Measurements from ENCODE around the gene ZHX3.
"Not testable (repeated sequence)": the region's sequence is repeated elsewhere in the genome, so short reads cannot be mapped to it uniquely, and the experiment has no call there.

Gene ZHX3

GRCh38 chr20:41247523-41248367 lies 69.8 kb downstream of the ZHX3 start:
- Histone ChIP-seq H3K4me1 (ENCODE audit: control insufficient read depth, insufficient read depth, low read length) (peaks cover 73% of the 10 kb centered on the region), H3K36me3 (ENCODE audit: insufficient read depth, low read length) (peaks cover 21% of the 10 kb centered on the region), H3K9me3 (replicated peaks; ENCODE audit: low read length) (no peaks in the 10 kb centered on the region), H3K27me3 (ENCODE audit: control insufficient read depth, insufficient read depth, low read length) (no peaks in the 10 kb centered on the region), H3K9ac (ENCODE audit: low read depth, low read length) (peak overlapping the region; percentile 88), H3K4me2 (ENCODE audit: low read length) (peak overlapping the region; percentile 70), H3K4me3 (ENCODE audit: low read length) (peak overlapping the region; percentile 35)

DNA sequence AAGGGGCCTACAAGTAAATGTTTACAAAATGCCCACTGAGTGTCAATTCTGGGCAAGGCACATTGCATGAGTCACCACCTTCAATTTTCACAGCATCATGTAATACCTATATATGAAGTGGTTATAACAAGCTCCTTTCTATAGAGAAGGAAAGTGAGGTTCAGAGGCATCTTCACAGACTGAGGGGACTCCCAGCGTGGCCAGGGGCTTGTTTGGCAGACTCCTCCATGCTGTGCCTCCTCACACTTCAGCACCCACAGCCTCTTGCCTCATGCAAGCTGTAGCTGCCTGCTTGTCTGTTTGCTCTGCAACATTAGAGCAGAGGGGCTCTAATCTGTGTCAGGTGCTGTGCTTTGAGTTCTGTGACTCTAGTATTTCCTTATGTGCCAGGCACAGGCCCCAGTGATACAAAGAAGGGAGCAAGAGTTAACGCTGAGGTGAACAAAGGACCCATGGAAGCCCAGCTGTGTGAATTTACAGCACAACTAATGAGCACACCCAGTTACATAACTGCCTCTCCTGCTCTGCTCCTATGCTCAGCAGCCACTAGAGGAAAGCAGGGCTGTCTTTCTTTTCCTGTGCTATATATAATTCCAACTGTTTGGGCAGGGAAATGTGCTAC lies 72.3 kb downstream of the ZHX3 start:
- peaks cover 21% of the 10 kb centered on the region for H3K36me3 ChIP-seq (ENCODE audit: insufficient read depth, low read length)
- H3K4me1 ChIP-seq (ENCODE audit: control insufficient read depth, insufficient read depth, low read length): peaks cover 58% of the 10 kb centered on the region
- no peaks in the 10 kb centered on the region for H3K9me3 ChIP-seq (replicated peaks; ENCODE audit: low read length)

DNA sequence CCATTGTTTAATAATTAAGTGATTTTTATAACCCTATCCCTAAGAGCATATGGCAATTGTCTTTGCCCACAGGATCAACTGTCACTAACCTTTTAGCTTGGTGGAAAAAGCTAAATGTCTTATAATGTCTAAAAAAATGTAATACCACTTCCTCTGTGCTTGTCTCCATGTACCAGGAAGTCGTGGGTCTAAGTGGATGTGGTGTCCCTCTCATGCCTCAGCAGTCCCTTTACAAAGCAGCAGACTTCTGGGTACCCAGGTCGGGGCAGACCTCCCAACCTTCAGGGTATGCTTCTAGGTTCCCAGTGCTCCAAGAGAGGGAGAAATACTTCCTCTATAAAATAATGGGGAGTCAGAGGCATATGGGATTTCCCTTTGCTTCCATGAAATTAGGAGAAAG lies 74.7 kb downstream of the ZHX3 start:
- Histone ChIP-seq H3K27me3 (ENCODE audit: control insufficient read depth, insufficient read depth, low read length) (no peaks in the 10 kb centered on the region), H3K4me1 (ENCODE audit: control insufficient read depth, insufficient read depth, low read length) (peaks cover 38% of the 10 kb centered on the region), H3K4me2 (ENCODE audit: low read length) (no peak overlapping the region), H3K9me3 (replicated peaks; ENCODE audit: low read length) (no peaks in the 10 kb centered on the region), H3K9ac (ENCODE audit: low read depth, low read length) (no peak overlapping the region), H3K36me3 (ENCODE audit: insufficient read depth, low read length) (peaks cover 25% of the 10 kb centered on the region), H3K4me3 (ENCODE audit: low read length) (no peak overlapping the region)

More for the DNA sequence above, 72.3 kb downstream of the ZHX3 start:
- peak overlapping the region; percentile 60 for H3K9ac ChIP-seq (ENCODE audit: low read depth, low read length)
- H3K4me3 ChIP-seq (ENCODE audit: low read length): no peak overlapping the region
- no peaks in the 10 kb centered on the region for H3K27me3 ChIP-seq (ENCODE audit: control insufficient read depth, insufficient read depth, low read length)
- peak overlapping the region; percentile 13 for H3K4me2 ChIP-seq (ENCODE audit: low read length)

DNA sequence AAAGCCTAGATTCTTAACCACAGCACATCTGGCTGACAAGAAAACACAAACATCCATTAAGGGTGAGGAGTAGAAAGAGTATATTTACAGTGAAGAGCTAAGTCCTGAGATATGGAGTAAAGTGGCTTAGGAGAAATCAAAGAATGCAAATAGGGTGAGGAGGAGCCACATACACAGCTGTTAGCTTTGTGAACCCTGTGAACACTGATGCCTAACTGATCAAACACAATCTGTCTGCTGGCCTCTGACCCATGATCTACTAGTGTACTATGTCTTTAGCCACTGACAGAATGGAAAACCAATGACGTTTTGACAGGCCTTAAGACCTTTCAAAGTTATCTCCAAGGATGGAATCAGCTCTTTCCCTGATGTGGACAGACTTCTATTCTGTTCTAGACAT lies 75.2 kb downstream of the ZHX3 start:
- peaks cover 25% of the 10 kb centered on the region for H3K36me3 ChIP-seq (ENCODE audit: insufficient read depth, low read length)
- H3K9me3 ChIP-seq (replicated peaks; ENCODE audit: low read length): no peaks in the 10 kb centered on the region
- no peak overlapping the region for H3K9ac ChIP-seq (ENCODE audit: low read depth, low read length)
- H3K4me1 ChIP-seq (ENCODE audit: control insufficient read depth, insufficient read depth, low read length): peaks cover 34% of the 10 kb centered on the region
- no peak overlapping the region for H3K4me3 ChIP-seq (ENCODE audit: low read length)
- H3K4me2 ChIP-seq (ENCODE audit: low read length): no peak overlapping the region
- H3K27me3 ChIP-seq (ENCODE audit: control insufficient read depth, insufficient read depth, low read length): no peaks in the 10 kb centered on the region

- not testable (repeated sequence) for H3K36me3 ChIP-seq (ENCODE audit: insufficient read depth, low read length); H3K9ac ChIP-seq (ENCODE audit: low read depth, low read length); H3K27me3 ChIP-seq (ENCODE audit: control insufficient read depth, insufficient read depth, low read length); H3K9me3 ChIP-seq (replicated peaks; ENCODE audit: low read length); H3K4me2 ChIP-seq (ENCODE audit: low read length); H3K4me3 ChIP-seq (ENCODE audit: low read length)
- peaks cover 28% of the 10 kb centered on the region for H3K4me1 ChIP-seq (ENCODE audit: control insufficient read depth, insufficient read depth, low read length)
Measured at GRCh38 chr20:41237233-41237632, 80.3 kb downstream of the ZHX3 start.

- peaks cover 30% of the 10 kb centered on the region for H3K4me1 ChIP-seq (ENCODE audit: control insufficient read depth, insufficient read depth, low read length)
- not testable (repeated sequence) for H3K9ac ChIP-seq (ENCODE audit: low read depth, low read length); H3K4me3 ChIP-seq (ENCODE audit: low read length); H3K4me2 ChIP-seq (ENCODE audit: low read length); H3K36me3 ChIP-seq (ENCODE audit: insufficient read depth, low read length); H3K9me3 ChIP-seq (replicated peaks; ENCODE audit: low read length); H3K27me3 ChIP-seq (ENCODE audit: control insufficient read depth, insufficient read depth, low read length)
Measured at GRCh38 chr20:41236818-41237217, 80.7 kb downstream of the ZHX3 start.

DNA sequence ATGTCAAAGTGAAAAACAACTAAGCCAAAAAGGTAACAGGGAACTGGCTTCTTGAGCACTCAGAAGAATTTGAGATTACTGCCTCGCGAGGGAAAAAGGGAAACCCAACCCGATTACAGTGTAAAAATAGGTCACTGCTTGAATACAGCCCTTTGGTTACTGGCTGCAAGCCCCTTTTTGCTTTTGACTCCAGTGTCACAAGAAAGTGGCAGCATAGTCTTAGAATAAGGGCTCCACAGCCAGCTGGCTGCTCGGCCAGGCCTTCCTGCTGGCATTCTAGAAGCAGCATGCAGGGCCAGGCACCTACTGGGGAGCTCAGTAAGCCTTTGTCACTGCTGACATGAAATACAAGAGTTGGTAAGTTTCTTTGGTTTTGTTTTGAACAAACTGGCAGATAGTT lies 83.0 kb downstream of the ZHX3 start:
- Histone ChIP-seq H3K4me2 (ENCODE audit: low read length) (no peak overlapping the region), H3K9me3 (replicated peaks; ENCODE audit: low read length) (no peaks in the 10 kb centered on the region), H3K27me3 (ENCODE audit: control insufficient read depth, insufficient read depth, low read length) (no peaks in the 10 kb centered on the region), H3K36me3 (ENCODE audit: insufficient read depth, low read length) (peaks cover 7% of the 10 kb centered on the region), H3K4me1 (ENCODE audit: control insufficient read depth, insufficient read depth, low read length) (peaks cover 37% of the 10 kb centered on the region), H3K9ac (ENCODE audit: low read depth, low read length) (peak overlapping the region; percentile 48), H3K4me3 (ENCODE audit: low read length) (no peak overlapping the region)

- Histone ChIP-seq H3K4me3 (ENCODE audit: low read length) (peak overlapping the region; percentile 1), H3K9me3 (replicated peaks; ENCODE audit: low read length) (no peaks in the 10 kb centered on the region), H3K4me2 (ENCODE audit: low read length) (no peak overlapping the region), H3K36me3 (ENCODE audit: insufficient read depth, low read length) (peaks cover 4% of the 10 kb centered on the region), H3K4me1 (ENCODE audit: control insufficient read depth, insufficient read depth, low read length) (peaks cover 42% of the 10 kb centered on the region), H3K9ac (ENCODE audit: low read depth, low read length) (peak overlapping the region; percentile 48), H3K27me3 (ENCODE audit: control insufficient read depth, insufficient read depth, low read length) (no peaks in the 10 kb centered on the region)
Measured at GRCh38 chr20:41234041-41234440, 83.5 kb downstream of the ZHX3 start.

- Histone ChIP-seq H3K27me3 (ENCODE audit: control insufficient read depth, insufficient read depth, low read length) (no peaks in the 10 kb centered on the region), H3K9ac (ENCODE audit: low read depth, low read length) (peak overlapping the region; percentile 70), H3K4me1 (ENCODE audit: control insufficient read depth, insufficient read depth, low read length) (peaks cover 48% of the 10 kb centered on the region), H3K4me3 (ENCODE audit: low read length) (peak overlapping the region; percentile 1), H3K4me2 (ENCODE audit: low read length) (peak overlapping the region; percentile 38), H3K36me3 (ENCODE audit: insufficient read depth, low read length) (peaks cover 4% of the 10 kb centered on the region), H3K9me3 (replicated peaks; ENCODE audit: low read length) (no peaks in the 10 kb centered on the region)
Measured at GRCh38 chr20:41232973-41233926, 84.3 kb downstream of the ZHX3 start.

DNA sequence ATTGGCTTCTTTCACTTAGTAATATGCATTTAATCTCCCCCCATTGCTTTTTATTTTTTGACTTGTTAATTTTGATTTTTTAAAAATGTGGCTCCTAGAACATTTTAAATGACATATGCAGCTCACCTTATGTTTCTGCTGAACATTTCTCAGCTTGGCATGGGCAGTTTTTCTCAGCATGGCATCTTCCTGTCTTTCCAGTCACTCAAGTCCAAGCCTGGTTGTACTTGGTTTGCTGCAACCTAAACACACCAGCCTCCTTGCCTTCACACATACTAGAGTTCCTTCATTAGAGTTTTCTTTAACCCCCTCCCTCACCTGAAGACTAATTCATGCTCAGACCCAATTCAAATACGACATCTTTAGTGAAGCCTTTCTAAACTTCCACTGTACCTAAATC lies 86.4 kb downstream of the ZHX3 start:
- Histone ChIP-seq H3K4me3 (ENCODE audit: low read length) (no peak overlapping the region), H3K4me1 (ENCODE audit: control insufficient read depth, insufficient read depth, low read length) (peaks cover 48% of the 10 kb centered on the region)

GRCh38 chr20:41230136-41230535 lies 87.4 kb downstream of the ZHX3 start:
- no peaks in the 10 kb centered on the region for H3K27me3 ChIP-seq (ENCODE audit: control insufficient read depth, insufficient read depth, low read length)
- no peak overlapping the region for H3K4me2 ChIP-seq (ENCODE audit: low read length)
- no peak overlapping the region for H3K9ac ChIP-seq (ENCODE audit: low read depth, low read length)
- H3K4me1 ChIP-seq (ENCODE audit: control insufficient read depth, insufficient read depth, low read length): peaks cover 48% of the 10 kb centered on the region
- H3K36me3 ChIP-seq (ENCODE audit: insufficient read depth, low read length): peaks cover 4% of the 10 kb centered on the region
- H3K4me3 ChIP-seq (ENCODE audit: low read length): no peak overlapping the region
- no peaks in the 10 kb centered on the region for H3K9me3 ChIP-seq (replicated peaks; ENCODE audit: low read length)

More for the DNA sequence above, 86.4 kb downstream of the ZHX3 start:
- Histone ChIP-seq H3K9ac (ENCODE audit: low read depth, low read length) (peak overlapping the region; percentile 66), H3K27me3 (ENCODE audit: control insufficient read depth, insufficient read depth, low read length) (no peaks in the 10 kb centered on the region), H3K4me2 (ENCODE audit: low read length) (no peak overlapping the region), H3K36me3 (ENCODE audit: insufficient read depth, low read length) (peaks cover 4% of the 10 kb centered on the region), H3K9me3 (replicated peaks; ENCODE audit: low read length) (no peaks in the 10 kb centered on the region)

All from skeletal muscle satellite cell (primary cell).